ENCODE measurements around the gene PGRMC2. TPM values are rescaled to one million over a fixed set of nuclear protein-coding genes. Genes with fewer than 3 reads are reported as not detected.
A peak's percentile ranks its signal among the peaks of the same experiment; 100 is the strongest.
"Not testable (repeated sequence)": the region's sequence is repeated elsewhere in the genome, so short reads cannot be mapped to it uniquely, and the experiment has no call there.

PGRMC2 gene
- total RNA-seq, 1 experiment from 2014 or later = 32.5 TPM

DNA sequence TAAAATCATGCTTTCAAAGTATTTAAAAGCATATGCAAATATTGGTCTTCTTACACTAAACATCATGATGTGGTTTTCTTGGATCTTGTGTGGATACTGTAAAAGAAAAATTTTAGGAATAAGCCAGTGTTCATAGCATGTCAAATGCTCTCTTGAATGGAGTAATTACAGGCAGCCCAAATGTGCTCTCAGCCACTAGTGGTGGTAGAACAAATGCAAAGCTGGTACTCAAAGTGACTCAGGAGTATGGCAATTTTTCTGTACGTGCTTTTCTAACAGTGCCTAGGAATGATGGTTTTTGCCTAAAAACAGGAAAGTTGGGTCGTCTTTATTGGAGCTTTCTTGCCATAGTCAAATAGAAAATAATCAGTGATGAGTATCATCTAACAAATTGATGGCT is 19.9 kb downstream of the PGRMC2 start:
- no peak for DNase-seq (ENCODE audit: low spot score)

DNA sequence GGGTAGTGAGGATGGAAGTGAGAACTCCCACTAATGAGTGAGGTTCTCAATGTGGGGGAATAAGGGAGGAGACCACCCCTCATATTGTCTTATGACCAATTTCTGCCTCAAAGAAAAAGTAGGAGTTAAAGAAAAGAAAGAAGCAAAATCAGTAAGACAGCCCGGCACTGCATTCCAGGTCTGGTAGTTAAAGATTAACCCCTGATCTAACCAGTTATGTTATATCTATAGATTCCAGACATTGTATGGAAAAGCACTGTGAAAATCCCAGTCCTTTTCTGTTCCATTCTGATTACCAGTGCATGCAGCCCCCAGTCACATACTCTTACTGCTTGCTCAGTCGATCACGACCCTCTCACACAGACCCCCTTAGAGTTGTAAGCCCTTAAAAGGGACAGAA is 20.4 kb downstream of the PGRMC2 start:
- not testable (repeated sequence) for DNase-seq (ENCODE audit: low spot score)

DNA sequence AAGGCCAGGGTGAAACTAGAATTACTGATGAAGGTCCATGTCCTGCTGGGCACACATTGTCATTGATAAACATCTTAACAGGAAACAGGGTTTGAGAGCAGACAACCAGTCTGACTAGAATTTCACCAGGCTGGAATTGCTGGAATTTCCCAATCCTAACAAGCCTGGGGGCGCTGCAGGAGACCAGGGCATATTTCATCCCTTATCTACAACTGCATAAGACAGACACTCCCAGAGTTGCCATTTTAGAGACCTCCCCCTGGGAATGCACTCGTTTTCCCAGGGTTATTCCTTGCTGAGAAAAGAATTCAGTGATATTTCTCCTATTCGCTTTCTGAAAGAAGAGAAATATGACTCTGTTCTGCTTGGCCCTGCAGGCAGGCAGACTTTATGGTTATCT is 22.1 kb downstream of the PGRMC2 start:
- DNase-seq (ENCODE audit: low spot score) = not testable (repeated sequence)

DNA sequence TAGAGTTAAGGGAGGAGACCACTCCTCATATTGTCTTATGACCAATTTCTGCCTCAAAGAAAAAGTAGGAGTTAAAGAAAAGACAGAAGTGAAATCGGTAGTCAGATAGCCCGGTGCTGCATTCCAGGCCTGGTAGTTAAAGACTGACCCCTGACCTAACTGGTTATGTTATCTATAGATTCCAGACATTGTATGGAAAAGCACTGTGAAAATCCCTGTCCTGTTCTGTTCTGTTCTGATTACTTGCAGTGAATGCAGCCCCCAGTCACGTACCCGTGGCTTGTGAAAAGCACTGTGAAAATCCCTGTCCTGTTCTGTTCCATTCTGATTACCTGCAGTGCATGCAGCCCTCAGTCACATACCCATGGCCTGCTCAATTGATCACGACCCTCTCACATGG is 27.7 kb downstream of the PGRMC2 start:
- DNase-seq (ENCODE audit: low spot score) = not testable (repeated sequence)

DNA sequence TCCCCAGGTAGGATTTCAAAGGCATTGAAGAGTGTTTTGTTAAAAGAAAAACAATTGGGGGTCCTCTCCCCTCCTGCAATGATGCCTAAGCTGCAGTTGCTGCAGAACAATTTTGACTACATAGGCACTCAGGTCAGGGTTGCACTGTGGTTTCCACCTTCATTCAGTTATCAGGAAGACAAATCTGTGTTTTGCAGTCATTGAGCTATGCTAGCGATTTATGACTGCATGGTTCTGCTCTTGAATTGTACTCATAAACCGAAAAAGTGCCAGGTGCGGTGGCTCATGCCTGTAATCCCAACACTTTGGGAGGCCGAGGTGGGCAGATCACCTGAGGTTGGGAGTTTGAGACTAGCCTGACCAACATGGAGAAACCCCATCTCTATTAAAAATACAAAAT is 29.4 kb downstream of the PGRMC2 start:
- not testable (repeated sequence) for DNase-seq (ENCODE audit: low spot score)

DNA sequence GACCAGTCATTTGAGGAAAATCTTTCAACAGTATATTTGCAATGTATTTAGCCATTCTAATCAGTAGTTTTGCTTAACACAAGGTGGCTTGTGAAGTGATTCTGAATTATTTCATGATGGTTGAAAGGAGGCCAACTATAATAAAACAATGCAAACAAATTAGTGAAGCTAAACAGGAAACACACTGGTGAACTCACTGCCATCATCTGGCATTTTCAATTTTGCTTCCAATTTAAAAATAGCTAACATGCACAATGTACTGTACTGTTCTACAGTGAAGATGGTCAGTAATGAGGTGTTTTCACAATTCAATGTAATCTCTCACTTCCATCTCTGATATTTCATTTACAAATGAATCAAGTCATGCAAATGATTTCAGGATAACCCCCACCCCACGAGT is 31.1 kb downstream of the PGRMC2 start:
- no peak for DNase-seq (ENCODE audit: low spot score)

DNA sequence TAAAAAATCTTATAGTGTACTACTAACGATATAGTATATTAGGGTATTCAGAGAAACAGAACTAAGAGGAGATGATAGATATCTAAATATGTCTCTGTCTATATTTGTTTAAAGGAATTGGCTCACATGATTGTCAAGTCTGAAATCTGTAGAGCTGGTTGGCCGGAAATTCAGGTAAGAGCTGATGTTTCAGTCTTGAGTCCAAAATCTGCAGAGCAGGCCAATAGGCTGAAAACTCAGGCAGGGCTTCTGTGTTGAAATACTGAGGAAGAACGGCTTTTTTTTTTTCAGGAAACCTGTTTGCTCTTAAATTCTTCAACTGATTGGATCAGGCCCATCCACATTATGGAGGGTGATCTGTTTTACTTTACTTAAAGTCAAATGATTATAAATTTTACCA is 31.7 kb downstream of the PGRMC2 start:
- no peak for DNase-seq (ENCODE audit: low spot score)

DNA sequence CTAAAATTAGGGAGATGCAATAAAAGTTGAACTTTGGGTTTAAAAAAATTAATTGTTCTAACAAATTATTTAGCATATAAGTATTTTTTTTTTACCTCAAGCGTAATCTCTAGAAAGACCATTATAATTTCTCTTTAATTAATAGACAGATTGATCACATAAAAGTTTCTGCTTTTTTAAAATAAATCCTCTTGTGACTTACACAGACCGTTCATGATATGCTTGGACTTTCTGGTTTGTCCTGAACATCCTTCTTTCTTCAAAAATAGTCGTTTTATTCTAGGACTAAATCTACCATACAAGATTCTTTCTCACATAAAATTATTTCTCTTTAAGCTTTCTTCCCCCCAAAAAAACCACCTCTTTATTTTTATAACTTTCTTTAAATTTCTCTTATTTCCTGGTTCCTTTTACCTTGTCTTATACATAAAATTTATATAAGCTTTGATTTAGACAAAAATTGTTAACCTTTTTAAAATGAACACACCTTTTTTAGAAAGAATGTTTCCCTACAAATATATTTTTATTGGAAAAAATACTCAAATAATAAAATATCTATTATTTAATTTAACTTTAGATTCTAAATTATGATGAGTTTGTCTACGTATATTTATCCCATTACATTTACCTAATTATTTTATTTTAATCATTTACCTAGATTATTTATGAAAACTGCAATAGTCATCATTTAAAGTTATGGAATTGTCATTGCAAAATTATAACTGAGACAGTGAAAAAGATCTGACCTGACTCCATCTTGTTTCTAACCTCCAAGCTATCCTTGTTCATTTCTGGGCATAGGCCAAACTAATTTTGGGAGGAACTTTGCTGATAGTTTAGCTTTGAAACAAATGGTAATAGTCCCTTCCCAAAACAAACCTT is 37.6 kb downstream of the PGRMC2 start:
- no peak for DNase-seq (ENCODE audit: low spot score)

DNA sequence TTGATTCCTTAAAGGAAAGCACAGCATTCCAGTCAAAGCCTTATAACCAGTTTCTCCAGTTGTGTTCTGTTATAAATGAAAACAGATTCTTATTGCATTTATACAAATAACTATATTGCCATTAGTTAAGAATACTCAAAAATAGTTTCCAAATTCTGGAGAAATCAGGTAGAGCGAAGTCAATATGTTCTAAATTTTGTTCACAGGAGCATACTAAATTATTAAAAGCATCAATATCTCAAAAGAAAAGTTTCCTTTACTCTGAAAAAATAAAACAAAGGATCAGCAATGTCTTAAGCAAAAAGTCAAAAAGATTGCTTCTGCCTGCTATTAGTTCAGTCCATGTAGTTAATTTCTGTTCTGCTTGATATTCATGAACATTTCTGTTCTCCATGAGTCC is 39.7 kb downstream of the PGRMC2 start:
- DNase-seq (ENCODE audit: low spot score) = no peak

DNA sequence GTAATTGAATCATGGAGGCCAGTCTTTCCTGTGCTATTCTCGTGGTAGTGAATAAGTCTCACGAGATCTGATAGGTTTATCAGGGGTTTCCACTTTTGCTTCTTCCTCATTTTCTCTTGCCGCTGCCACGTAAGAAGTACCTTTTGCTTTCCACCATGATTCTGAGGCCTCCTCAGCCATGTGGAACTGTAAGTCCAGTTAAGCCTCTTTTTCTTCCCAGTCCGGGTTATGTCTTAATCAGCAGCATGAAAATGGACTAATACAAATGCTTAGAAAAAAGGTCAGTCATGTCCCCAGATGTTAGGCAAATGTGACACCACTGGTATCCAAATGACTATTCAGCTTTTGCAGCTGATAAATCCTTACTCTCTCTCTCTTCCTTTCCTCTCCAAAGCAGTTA is 42.2 kb downstream of the PGRMC2 start:
- DNase-seq (ENCODE audit: low spot score) = not testable (repeated sequence)

DNA sequence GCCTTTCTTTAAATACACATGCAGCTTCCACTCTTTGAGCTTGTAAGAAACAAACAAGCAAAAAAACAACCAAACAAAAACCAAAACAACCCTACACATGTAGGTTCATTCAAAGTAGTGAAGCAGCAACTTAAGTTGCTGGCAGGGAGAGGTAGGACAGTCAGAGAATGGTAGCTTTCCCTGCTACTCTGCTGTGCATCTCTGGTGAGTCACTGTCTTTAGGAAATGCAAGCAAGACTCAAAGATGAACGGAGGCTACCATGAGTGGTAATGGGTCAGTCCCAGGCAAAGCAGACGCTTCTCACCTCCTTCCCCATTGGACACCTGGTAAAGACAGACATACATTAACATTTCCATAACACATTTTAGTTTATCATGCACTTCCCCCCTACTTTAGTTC is 43.2 kb downstream of the PGRMC2 start:
- no peak for DNase-seq (ENCODE audit: low spot score)

DNA sequence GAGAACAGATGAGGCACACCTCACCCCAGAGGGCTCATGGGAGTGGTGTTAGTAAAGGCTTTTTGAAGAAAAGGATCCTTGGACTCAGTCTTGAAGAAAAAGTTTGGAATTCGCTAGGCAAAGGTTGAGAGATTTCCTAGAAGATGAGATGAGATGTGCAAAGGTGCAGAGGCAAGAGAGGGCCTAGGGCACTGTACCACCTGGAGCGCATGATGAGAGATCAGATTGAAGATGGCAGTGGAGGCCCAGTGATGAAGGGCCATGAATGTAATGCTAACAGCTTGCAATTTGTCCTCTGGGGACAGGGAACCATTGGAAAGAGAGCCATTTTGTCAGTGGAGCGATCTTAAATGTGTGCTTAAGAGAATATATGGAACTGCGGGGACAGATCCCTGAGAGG is 45.0 kb downstream of the PGRMC2 start:
- no peak for DNase-seq (ENCODE audit: low spot score)

DNA sequence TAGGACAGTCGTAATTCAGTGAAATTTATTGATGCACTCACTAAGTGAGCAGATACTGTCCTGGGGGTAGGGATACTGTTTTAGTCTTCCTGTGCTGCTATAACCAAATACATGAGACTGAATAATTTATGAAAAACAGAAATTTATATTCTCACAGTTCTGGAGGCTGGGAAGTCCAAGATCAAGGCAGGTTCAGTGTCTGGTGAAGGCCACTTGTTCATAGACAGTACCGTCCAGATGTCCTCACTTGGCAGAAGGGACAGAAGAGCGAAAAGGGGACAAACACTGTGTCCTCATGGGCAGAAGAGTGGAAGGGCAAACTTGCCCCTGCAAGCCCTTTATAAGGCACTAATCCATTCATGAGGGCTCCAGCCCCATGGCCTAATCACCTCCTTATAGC is 45.6 kb downstream of the PGRMC2 start:
- no peak for DNase-seq (ENCODE audit: low spot score)

DNA sequence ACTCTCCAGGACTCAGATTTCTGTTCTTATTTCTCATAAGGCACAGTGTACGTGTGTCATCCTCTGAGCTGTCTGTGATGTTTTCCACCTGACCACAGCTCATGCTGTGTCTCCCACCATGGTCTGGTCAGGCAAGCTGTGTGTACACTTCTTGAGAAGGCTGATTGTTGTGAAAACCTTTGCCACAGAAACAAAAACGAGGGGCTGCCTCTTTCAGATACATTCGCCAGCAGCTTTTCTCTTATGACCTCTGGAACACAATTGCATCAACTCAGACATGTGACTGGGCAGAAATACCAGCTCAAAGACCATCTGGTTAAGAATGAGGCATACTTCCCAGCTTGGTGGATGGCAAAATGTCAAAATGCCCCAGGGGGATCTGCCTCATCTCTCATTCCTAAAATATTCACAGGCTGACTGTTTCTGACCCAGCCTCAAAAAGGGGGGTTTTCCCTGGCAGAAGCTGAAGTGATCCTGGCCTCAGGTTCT is 46.1 kb downstream of the PGRMC2 start:
- peak; percentile 89 for DNase-seq (ENCODE audit: low spot score)

DNA sequence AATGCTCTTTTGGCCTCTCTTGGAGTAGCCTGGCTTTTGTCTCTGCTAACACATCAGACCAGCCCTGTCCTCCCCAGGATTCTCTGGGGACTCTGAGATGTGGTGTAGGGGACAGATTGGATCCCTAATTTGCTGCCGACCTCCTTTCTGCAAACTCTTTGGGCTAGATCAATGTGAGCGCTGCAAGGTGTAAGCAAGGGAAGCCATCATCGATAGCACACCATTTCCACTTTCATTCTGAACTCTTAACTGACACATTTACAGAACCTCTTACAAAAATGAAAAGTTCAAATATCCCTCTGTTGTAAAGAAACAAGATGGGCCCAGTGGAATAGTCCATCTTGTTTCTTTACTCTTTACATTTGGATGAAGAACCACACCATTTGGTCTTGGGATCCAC is 46.6 kb downstream of the PGRMC2 start:
- no peak for DNase-seq (ENCODE audit: low spot score)

DNA sequence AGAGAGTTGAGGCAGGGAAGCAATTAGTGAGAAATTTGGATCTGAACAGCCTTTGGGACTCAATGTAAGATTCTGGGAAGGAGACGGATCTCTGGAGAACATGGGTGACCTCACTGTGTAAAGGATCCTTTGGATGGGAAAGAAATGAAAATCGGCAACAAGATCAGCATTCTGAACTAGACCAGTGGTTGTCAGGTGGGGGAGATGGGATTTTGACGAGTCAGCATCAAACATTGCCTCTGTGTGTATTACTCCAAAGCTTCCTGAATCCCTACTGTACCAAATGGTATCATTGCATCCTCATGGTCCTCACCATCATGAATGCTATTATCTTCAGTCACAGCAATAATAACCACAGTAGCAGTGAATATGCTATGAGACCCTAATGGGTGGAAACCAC is 52.8 kb downstream of the PGRMC2 start:
- no peak for DNase-seq (ENCODE audit: low spot score)

DNA sequence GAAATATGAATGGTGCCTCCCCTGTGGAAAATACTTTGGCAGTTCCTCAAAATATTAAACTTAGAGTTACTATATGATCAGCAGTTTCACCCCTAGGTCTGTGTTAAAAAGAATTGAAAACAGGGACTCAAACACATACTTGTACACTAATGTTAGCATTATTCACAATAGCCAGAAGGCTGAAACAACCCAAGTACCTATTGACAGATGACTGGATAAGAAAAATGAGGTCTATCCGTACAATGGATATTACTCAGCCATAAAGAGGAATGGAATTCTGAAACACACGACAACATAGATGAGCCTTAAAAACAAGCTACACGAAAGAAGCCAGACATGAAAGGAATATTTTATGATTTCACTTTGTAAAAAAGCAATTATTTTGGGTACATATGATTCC is 54.9 kb downstream of the PGRMC2 start:
- no peak for DNase-seq (ENCODE audit: low spot score)

DNA sequence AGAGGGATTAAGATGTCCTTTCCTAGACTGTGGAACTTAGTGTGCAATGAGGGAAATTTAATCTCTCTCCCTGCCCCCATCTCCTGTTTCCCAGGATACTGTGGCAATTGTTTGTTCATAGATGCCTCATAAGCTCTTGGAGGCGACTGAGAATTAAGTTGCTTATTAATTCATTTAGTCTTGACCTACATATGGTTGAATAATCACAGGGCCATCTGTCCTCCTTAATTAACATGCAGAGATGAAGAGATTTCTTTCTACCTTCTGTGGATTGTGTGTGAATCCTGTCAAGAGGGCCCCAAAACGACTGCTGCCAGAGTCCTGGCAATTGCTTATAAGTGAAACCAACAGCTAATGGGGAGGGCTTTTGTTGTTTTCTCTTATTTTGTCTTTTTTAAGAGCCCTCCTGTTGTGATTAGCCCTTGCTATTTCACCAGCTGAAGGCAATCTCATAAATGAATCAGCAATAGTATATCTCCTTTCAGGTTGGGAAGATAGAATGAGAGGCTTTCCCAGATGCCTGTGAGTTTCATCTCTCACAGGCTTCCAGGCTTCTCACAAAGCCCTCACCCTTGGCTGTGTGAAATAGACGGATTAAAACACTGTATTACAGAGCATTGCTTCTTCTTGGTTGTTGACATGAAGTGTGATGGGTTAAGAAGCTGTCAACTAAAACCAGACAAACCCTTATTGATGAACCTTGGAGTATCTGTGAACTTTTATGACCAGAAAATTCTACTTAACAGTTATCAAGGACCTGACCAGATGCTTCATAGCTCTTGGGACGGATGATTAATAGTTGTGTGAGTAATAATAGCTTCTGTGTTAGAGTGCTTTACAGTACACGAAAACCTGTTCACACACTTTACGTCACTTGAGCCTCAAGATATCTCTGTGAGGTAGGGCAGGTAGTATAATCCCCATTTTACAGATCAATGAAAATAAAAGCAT is 58.5 kb downstream of the PGRMC2 start:
- no peak for DNase-seq (ENCODE audit: low spot score)

DNA sequence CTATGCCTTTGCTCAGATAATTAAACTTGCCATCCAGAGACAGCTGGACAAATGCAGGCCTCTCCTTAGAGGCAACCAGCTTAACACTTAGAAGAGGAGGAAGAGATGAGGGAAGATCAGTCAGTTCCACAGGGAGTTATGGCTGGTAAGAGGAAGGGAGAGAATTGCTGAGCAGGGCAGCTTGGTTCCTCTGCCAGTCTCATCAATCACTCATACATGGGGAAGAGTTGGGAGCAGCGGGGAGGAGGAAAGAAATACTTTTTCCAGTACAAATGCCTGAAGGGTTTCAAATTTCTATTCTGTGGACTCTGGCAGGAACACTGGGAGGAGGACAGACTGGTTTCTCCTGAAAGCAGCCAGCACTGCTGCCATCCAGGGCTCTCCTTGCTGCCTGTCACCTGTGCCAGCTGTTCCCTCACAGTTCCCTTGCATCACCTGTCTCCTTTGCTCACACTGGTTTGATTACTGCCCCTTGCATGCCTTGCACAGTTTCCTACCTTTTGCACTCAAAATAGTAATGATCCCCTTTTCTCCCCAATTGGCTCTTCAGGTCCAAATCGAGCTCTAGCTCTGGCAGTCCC is 59.5 kb downstream of the PGRMC2 start:
- DNase-seq (ENCODE audit: low spot score) = no peak

DNA sequence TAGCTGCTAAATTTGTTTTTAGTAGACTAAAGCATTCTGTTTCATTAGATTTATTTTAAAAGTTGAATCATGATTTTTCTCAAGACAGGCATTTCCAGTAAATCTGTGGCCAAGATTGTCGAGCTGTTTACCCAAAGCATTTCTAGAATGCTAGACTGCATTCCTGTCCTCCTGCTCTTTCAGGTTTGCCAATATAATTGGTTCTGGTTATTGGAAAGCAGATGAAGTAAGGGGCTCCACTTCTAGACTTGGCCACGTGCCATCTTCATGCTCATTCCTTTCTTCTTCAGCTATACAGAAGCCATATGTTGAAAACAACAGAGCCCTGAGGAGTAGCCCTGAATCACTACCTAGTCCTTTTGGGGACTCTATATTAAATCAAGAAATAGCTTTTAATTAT is 62.5 kb downstream of the PGRMC2 start:
- DNase-seq (ENCODE audit: low spot score) = peak; percentile 17

DNA sequence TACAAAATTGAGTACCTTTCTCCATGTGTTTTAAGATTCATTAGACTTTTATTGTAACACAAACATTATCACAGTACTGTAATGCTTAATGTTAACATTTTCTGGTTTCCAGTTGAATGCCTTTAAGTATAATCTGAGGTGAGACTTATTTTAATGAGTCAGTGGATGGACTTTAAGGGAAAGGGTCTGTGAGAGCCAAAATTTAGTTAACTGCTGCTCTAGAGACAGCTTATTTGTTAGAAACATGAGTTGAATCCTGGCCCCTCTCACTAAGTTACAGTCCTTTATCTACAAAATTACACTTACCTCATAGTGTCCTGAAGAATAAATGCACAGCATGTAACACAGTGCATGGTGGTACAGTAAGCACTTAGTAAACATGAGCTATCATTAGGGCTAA is 66.0 kb downstream of the PGRMC2 start:
- no peak for DNase-seq (ENCODE audit: low spot score)

Data from H4 (cell line).